ENCODE data around the gene MCM3AP. TPM values are rescaled to one million over a fixed set of nuclear protein-coding genes. Genes with fewer than 3 reads are reported as not detected.

Gene MCM3AP
- total RNA-seq, 1 experiment from 2014 or later = 115 TPM

DNA sequence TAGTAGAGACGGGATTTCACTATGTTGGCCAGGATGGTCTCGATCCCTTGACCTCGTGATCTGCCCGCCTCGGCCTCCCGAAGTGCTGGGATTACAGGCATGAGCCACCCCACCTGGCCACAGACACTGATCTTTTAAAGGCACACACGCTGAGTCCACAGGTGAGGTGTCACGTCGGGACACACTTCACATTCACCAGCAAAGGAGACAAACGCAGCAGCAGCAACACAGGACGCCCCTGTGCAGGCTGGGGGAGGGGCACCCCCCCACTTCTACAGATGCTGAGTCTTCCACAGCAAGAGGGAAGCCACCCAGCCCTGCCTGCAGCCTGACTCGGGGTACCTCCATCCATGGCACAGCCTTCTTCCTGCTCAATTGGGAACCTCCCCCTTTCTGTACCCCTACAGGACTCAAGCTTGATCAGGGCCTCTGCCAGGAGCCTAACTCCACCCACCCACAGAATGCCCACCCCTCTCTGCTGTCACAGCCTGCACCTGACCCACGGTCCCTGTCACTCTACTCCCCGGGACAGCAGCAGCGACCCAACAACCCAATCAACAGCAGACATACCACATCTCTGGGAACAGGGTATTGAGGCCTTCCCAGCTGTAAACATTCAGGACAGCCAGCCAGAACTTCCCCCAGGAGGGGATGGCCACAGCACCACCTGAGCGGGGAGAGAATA lies 66.4 kb downstream of the MCM3AP start:
- no peak for DNase-seq (ENCODE audit: low spot score)

DNA sequence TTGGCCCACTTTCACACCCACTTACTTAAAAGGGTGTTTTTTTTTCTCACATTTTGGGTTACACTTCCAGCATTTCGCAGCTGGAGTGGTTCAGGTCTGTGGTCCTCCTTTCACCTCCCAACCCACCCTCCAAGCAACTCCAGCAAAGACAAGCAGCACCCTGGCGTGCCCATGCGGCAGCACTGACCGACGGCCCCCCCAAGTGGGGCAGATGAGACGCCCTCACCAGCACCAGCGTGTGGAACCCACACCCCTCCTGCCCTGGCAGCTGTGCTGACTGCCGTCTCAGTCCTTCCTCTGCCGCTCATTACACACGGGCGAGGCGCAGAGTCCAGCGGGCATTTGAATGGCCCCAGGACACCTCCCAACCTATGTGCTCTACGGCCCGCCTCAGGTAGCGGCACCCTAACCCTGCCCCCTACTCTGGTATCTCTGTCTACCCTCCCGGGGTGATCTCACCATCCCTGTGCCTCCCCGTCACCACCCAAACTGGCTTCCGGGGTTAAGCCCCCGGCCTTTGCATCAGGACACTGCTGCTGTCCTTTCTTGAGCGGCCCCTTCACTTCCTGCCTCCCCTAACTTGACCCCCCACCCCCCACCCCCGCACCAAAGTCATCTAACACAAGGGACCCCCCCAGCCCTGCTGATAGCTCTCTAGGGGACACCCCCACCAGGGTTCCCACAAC lies 67.8 kb downstream of the MCM3AP start:
- DNase-seq (ENCODE audit: low spot score) = no peak

DNA sequence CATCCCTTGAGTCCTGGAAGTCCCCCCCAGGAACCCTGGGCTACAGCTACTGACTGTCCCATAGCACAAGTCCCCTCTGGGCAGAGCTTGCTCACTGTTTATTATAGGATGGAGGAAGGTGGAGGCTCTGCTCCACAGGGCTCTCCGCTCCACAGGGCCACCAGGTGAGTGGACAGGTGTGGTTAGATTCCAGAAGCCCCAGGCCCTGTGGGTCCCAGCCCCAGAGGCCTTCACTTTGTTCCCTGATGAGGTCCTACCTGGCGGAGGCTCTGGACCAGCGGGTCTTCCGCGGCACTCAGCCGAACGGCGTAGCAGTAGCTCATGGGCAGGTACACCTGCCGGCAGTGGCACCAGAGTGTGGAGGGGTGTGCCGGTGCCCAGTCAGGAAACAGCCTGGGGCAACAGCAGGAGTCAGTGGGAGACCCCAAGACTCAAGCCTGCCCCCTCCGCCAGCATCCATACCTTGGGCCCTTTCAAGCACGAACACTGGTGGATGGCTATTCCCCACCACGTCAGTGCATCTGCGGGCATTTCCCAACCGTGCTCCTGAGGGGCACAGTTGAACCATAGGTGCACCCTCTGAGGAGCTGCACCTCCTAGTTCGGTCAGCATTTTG lies 69.2 kb downstream of the MCM3AP start:
- no peak for DNase-seq (ENCODE audit: low spot score)

DNA sequence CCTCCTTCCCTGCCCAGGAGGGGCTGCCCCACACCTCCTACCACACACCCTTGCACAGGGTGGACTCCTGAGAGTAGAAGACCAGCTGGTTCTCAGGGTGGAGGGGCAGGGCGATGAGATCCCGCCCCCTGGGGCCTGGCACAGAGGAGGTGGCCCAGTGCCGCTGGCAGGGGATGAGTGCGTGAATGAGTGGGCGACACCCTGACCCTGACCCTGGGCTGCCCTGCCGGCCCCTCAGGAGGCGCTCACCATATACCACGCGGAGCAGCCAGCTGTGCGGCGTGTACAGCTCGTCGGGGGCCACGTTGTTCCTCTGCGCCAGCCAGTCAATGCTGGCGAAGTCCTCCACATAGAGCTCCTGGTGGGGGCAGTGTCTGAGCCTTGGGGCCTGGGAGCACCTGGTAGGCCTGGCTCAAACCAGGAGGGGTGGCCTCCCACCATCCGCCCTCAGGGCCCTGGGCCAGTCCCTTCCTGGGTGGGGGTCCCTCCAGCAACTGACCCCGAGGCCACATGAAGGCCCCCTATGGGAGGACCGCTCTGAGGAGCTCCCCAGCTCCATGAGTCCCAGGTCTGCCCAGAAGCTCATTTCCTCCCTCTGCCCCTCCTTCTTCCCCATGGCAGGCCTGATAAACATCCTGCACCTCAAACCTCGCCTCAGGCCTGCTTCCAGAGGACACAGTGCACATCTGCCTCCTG lies 69.8 kb downstream of the MCM3AP start:
- DNase-seq (ENCODE audit: low spot score) = no peak

DNA sequence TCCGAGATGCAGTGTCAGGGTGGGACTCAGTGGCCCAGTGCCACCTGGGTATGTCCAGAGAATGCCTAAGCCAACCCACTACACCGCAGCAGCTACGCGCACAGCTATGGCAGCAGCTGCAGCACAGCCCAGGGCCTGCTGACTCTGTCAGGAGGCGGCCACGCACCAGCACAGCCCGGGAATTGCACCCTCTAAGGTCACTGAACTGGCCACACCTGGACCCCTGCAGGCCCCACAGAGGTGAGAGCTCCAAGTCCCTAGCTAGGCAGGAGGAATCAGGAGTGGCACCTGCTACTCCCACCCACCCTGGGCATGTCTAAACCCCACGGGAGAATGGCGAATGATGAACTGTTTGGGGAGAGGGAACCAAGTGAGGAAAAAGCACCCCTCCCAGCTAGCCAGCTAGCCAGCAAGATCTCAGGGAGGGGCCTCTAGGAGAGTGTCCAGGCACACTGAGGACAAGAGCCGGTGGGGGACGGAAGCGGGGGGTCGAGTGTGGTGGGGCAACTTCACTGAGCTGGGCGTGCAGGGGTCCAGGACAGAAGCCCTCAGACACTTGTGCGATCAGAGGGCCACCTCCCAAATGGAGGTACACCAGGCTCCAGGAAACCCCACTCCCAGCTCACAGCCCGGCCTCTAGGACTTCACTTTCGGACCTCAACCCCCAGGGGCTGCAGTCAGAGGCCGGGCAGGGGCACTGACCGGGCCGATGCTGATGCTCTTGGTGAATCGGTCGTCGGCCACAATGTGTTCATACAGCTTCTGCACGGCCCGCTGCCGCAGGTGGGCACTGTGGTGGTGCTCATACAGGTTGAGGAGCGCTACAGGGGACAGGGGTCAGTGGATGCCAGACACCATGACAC lies 70.7 kb downstream of the MCM3AP start:
- no peak for DNase-seq (ENCODE audit: low spot score)

DNA sequence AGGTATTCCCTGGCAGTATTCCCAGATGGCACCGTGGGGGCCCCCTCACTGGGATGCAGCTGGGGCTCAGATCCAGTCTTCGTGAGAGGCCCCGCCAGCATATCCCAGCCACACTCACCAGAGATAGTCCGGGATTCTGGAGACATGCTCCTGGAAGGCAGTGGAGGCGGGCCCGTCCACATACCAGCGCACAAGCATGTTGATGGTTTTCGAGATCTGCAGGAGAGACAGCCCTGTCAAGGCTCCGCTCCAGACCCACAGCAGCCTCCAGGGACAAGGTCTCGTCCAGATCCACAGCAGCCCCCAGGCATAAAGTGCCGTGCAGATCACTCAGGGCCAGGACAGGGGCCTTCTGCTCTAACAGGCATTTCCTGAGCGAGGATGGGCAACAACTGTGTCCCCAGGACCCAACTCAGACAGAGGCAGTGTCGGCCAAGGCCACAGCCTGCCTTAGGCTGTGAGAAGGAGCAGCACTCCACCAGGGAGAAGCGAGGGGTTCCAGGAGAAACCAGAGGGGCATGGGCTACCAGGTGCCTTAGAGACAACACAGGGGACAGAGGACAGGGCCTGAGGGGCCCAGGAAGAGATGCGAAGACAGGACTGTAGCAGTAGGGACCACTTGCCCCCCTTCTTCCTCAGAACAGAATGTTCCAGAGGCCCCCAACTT lies 71.7 kb downstream of the MCM3AP start:
- no peak for DNase-seq (ENCODE audit: low spot score)

DNA sequence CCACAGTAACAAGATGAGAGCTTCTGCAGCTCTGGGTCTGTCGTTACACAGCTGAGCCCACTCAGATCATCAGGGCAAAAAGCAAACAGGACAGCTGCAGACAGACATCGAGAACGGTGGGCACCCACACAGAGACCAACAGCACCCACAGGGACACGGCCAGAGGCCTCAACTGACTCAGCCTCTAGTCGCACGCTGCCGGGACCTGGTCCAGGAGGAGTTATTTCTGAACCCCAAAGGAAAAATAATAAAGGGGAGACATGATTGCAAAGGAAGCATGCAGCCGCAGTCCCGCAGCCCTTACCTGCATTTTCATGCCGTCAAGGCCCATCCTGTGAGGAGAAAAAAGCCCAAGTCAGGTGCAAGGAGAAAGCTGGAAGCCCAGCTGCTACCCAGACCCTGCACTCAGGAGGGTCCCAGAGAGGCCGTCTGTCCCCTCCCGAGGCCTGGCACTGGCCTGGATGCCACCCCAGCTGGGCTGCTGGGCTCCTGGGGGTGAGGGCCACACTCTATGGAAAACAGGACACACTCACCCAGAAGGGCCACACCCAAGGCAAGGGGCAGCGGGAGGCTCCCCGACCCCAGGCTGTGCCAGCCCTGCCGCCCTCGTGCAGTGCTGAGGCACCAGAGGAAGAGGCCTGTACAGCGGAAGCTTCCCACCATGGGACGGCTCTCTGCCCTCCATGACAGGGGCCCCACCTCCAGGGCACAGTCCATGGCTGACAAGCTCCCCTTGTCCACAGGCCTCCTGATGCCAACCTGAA lies 72.5 kb downstream of the MCM3AP start:
- DNase-seq (ENCODE audit: low spot score) = no peak

DNA sequence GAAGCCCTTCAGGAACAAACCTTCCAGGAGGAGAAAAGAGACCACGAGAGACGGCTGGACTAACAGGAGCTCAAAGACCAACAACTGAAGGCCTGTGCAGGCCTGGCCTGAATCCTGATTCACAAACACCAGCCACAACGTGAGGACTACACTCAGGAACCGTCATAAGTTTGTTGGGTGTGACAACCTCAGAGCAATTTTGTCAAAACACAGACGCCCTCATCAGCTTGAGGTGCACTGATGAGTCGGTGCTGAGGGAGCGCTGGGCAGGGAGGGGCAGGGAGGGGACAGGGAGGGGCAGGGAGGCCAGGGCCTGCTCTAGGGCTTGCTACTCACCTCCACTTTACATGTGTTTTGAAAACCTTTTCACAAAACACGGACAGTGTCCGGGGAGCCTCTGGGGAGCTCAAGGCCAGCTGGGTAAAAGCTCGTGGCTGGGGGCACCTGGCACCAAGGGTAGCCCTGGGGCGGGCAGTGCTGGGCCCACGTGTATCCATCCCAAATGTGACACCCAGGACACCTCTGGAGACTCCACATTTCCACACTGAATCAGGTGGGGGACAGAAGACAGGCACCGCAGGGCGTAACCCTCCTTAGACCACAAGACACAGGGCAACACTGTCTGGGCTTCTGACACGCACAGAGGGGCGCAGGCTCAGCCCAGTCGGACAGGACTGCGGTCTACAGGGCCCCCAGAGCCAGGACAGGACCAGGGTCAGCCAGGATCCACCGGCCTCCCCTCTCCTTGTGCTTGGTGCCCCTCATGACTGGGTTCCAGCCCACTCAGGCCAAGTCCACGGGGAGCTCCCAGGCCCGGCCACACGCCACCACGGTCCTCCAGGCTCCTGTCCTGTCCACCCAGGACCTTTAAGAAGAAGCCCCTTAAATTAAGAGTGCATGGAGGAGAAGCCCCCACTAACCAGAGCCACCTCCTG lies 73.4 kb downstream of the MCM3AP start:
- no peak for DNase-seq (ENCODE audit: low spot score)

DNA sequence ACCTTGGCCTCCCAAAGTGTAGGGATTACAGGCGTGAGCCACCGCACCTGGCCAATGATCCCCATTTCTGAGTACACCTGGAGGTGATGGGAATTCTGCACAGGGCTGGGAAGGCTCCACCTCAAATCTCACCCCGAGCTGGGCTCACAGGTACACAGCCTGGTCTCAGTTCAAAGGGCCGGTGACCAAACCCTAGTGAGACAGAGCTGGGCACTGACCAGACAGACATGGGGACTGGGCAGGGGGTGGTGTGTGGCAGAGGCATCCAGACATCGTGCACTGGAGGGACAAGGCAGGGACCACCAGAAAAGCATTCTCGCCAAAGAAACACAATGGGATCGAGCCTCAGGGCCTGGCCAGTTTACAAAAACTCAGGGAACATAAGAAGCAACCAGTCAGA lies 74.0 kb downstream of the MCM3AP start:
- no peak for DNase-seq (ENCODE audit: low spot score)

DNA sequence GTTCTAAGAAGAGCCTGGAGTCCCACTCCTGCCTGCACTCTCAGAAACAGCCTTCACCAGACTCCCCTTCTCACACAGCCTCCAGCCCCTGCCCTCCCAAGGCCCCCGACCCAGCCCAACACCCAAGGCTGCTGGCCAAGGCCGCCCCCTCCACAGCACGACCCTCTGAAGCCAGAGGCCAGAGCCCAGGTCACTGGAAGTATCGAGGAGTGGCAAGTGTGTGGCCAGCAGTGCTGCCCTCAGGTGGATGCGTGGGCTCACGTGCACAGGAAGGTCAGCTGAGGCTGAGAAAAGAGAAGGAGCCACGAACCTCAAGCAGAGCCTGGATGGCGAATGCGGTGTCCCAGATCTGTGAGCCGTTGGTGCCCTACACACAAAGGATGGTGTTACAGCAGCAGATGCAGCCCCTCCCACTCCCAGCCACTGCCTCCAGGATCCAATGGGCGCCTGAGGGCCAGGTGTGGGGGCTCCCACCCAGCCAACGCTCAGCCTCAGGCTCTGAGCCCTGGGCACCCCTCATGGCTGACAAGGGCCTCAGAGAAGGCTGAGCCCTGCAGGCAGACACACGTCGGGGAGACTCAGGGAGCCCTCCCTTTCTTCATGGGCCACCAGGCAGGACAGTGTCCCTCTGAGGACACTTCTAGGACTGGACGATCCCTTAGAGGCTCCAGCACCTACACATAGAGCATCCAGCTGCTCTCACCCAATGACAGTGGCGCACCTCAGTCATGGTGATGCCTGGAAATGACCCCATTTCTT lies 74.9 kb downstream of the MCM3AP start:
- DNase-seq (ENCODE audit: low spot score) = no peak

DNA sequence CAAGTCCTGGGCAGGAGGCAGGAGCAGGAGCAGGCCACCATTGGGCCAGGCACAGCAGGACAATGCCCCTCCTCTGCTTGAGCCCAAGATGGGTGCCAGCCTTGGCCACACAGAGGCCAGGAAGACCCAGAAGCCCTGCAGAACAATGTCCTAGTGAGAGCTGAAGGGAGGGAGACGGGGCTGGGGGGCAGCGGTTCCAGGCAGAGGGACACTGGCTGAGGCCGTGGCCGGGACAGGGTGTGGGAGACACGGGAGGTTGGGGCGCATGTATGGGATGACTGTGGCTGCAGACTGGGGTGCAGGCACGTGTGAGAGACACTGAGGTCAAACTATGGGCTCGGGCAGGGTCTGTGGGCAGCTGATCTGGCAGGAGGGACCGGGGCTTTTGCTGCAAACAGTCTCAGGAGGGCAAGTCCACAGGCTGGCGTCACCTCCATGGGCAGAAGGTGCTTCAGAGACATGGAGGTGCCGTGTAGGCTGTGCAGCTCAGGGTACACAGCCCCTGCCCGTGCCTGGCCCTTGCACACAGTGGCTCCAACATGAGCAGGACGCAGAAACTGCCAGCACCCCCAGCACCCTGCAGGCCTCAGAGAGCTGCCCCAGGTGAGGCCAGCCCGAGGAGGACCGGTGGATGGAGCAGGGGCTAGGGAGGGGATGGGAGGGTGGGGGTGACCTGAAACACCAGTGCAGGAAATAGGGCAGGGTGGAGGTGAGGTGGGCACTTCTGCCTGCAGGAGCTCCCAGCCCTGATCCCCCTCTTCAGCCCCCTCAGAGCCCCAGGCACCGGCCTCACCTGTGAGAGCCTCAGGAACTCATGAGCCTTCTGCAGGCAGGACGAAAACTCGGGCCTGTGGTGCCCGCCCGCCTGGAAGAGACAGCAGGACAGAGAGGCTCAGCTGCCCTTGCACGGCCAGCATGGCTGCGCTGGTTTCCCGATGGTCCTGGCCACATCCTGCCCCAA lies 76.4 kb downstream of the MCM3AP start:
- DNase-seq (ENCODE audit: low spot score) = no peak

DNA sequence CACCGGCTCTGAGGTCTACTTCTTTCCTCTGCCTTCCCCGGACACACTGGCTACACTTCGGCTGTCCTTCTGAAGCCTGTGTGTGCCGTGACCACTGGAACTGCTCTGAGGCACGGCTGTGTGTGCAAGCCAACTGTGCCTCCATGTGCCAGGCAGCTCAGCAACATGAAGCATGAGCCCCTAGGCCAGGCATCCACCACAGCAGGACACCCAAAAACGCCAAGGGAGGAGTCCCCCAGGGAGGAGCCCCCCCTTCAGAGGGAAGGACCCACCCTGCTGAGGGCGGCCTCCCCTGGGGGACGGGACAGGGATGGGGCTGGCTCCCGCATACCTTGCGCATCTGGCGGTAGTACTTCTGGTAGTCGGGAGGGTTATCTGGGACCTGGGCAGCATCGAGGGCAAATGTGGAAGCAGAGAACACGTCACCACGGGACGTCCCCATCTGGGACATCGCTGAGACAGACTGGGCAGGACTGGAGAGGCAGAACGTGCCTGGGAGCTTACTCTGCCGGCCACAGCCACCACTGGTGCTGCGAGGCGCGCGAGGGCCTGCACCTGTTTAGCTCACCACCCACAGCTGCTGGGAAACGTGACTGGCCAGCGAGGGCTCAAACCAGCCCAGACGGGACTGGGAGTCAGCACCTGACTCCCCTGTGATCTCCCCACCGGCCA lies 77.4 kb downstream of the MCM3AP start:
- DNase-seq (ENCODE audit: low spot score) = no peak

DNA sequence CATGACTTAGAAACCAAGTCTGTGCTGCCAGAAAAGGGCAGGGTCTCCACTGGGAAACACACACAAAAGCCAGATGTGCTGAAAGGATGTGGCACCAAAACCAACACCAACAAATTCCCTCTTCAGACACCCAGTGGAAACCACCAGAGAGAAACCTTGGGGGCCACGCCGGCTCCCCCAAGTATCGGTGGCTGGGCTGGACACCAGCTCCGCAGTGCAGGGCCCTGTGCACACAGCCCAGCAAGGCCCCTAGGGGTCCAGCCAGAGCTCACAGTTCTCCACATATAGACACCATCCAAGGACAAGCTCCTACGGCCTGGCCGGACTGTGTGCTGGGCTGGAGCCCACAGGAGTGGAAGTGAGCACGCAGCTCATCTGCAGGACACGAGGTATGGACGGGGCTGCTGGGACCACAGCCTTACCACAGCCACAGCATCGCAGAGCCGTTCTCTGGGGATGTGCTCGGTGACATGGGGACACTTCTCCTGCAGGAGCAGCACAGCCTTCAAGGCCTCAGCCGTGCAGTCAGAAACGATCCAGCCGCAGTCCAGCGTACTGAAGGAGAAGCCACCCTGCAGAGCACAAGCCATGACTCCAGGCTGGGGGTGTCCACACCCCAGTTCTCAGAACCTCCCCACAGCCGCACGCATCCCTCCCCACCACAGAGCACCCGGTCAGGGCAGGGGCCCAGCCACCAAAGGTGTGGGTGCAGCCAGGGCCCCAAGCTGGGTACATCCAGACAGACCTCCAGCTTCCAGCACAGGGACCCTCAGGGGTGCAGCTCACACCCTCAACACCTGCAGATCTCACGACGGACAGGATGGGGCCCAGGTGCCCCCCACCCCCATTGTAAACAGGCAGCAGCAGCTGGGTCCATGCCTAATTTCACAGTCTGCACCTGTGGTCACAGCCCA lies 78.1 kb downstream of the MCM3AP start:
- no peak for DNase-seq (ENCODE audit: low spot score)

DNA sequence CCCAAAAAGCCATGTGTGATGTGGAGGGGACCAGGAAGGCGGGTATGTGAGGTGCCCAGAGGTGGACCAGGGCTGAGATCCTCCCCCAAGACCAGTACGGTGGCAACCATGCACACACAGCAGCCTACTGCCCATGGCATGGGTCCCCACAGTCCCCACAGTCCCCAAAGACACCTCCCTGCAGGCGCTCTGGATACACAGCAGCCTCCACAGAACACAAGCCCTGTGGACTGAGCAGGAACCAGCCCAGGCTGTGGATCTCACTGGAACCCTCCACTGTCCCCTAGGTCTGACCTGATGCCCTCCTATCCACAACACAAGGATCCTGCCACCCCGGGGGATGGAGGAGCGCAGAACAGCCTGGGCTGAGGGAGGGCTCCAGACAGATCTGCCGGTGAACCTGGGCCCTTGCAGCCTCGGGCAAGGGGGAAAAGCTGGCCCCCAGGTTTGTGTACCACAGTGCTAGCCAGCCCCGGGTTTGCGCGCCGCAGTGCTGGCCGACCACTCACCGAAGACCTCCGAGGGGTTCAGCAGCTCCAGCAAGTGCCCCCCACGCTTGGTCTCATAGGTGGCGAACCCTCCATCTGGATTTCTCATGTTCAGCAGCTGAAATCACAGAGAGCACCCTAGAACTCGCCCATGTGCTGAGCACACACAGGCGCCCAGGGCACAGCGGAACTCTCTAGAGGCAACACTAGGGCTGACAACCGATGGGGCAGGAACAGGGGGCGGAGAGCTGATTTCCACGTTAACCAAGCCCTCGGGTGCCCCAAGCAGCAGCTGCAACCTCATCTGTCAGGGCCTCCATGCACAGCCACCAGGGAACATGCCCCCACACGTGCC lies 79.0 kb downstream of the MCM3AP start:
- DNase-seq (ENCODE audit: low spot score) = no peak

Measured in HT-29 (cell line).